HepG2 (cell line): ENCODE results near the gene CHRNG. TPM values are rescaled to one million over a fixed set of nuclear protein-coding genes. Genes with fewer than 3 reads are reported as not detected.
A peak's percentile ranks its signal among the peaks of the same experiment; 100 is the strongest.

Source experiments
- AGO1 ChIP-seq: fragments of 200-400 bp; formaldehyde crosslinking; IDR thresholded peaks from 2 replicates; pipeline ENCODE4 v1.6.1; 2017; ENCODE audit warnings: mild to moderate bottlenecking, low read depth, low read length, moderate library complexity; ENCODE audit not compliant: poor library complexity, severe bottlenecking
- AHDC1 ChIP-seq: sonication (generic); formaldehyde crosslinking; IDR thresholded peaks from 2 replicates; pipeline ENCODE4 v1.5.1; 2020; ENCODE audit warnings: mild to moderate bottlenecking, missing genetic modification reagents, borderline replicate concordance
- ELF3 ChIP-seq: IDR thresholded peaks from 2 replicates; pipeline ENCODE4 v1.6.1; 2016; ENCODE audit warnings: missing genetic modification reagents, missing compliant biosample characterization
- ISX ChIP-seq: sonication (generic); formaldehyde crosslinking; conservative IDR thresholded peaks from 2 replicates; pipeline ENCODE4 v1.5.0; 2020; ENCODE audit warnings: missing genetic modification reagents
- JUND ChIP-seq: sonication (generic); formaldehyde crosslinking; IDR thresholded peaks from 2 replicates; pipeline ENCODE4 v1.8.0; 2022; ENCODE audit warnings: mild to moderate bottlenecking, missing genetic modification reagents
- KAT8 ChIP-seq: IDR thresholded peaks from 2 replicates; pipeline ENCODE4 v1.6.1; 2016; ENCODE audit warnings: missing genetic modification reagents, missing compliant biosample characterization
- SETDB1 ChIP-seq: sonication (generic); formaldehyde crosslinking; IDR thresholded peaks from 2 replicates; pipeline ENCODE4 v1.5.1; 2020; ENCODE audit warnings: missing genetic modification reagents, mild to moderate bottlenecking, borderline replicate concordance
- SP1 ChIP-seq, 2 experiments: fragments of 450-650 bp in 1 of 2; sonication (generic) in 1 of 2; formaldehyde crosslinking in 1 of 2; IDR thresholded peaks; 2 replicates each; pipeline versions ENCODE4 v1.4.0 to v1.6.1; 2016 to 2020; ENCODE audit warnings: missing genetic modification reagents in 1 of 2
- TFAP4 ChIP-seq: sonication (generic); IDR thresholded peaks from 2 replicates; pipeline ENCODE4 v1.6.1; 2016; ENCODE audit warnings: low read depth, borderline replicate concordance
- TRIM22 ChIP-seq: fragments of 450-650 bp; IDR thresholded peaks from 2 replicates; pipeline ENCODE4 v1.6.1; 2017
- ZMAT5 ChIP-seq: sonication (generic); formaldehyde crosslinking; IDR thresholded peaks from 2 replicates; pipeline ENCODE4 v1.5.0; 2020; ENCODE audit warnings: mild to moderate bottlenecking, low read depth, missing genetic modification reagents, borderline replicate concordance
- ZNF24 ChIP-seq: fragments of 450-650 bp; IDR thresholded peaks from 2 replicates; pipeline ENCODE4 v1.6.1; 2017; ENCODE audit warnings: antibody characterized with exemption, mild to moderate bottlenecking
- ZNF280D ChIP-seq: sonication (generic); formaldehyde crosslinking; IDR thresholded peaks from 2 replicates; pipeline ENCODE4 v1.5.1; 2020; ENCODE audit warnings: mild to moderate bottlenecking, missing genetic modification reagents
- ZNF296 ChIP-seq: sonication (generic); formaldehyde crosslinking; conservative IDR thresholded peaks from 2 replicates; pipeline ENCODE4 v1.5.0; 2020; ENCODE audit warnings: mild to moderate bottlenecking, missing genetic modification reagents
- ZNF615 ChIP-seq: sonication (generic); formaldehyde crosslinking; IDR thresholded peaks from 2 replicates; pipeline ENCODE4 v1.5.0; 2020; ENCODE audit warnings: mild to moderate bottlenecking, missing genetic modification reagents, borderline replicate concordance
- ZNF652 ChIP-seq: IDR thresholded peaks from 2 replicates; pipeline ENCODE4 v1.6.1; 2016; ENCODE audit warnings: low read depth, borderline replicate concordance
- polyA plus RNA-seq, 8 experiments: library from polyadenylated mRNA; depleted of rRNA in 3 of 8; stranded (reverse) in 7 of 8; unstranded in 1 of 8; fragments of >200 nt; fragmentation: Illumina TruSeq in 4 of 8; extraction: Trizol in 4 of 8; gene quantifications; 2 replicates each; pipeline versions ENCODE4 v1.2.1 to v1.2.3, GENCODE V29; 2011 to 2016; ENCODE audit warnings: low read depth in 4 of 8, missing spikeins in 1 of 8, mixed read lengths in 1 of 8; ENCODE audit not compliant: insufficient read depth in 1 of 8
- total RNA-seq, 5 experiments: library from RNA; depleted of rRNA; stranded (reverse); fragments of >200 nt; fragmentation: Illumina TruSeq; extraction: Trizol; gene quantifications; 2 replicates each; pipeline ENCODE4 v1.2.3, GENCODE V29; 2016; ENCODE audit warnings: low read depth in 1 of 5

Gene CHRNG
- total and polyA plus RNA-seq, 2 of the 13 experiments (the other 11 are each of a cell fraction or from before 2014, with no cell fraction given), result not detected

GRCh38 chr2:232550354-232551249 is 11.1 kb downstream of the CHRNG start, which contains the start of the genes EIF4E2 and TIGD1 (continued):
- TF ChIP-seq ZNF24, result peak; percentile 64; the same call in 1 of the 2 replicates
- TF ChIP-seq ZNF652 (CRISPR knock-in tag), result no peak
- TF ChIP-seq SP1 (IDR thresholded peaks at IDR 0.05), result no peak
- TF ChIP-seq SP1 (CRISPR knock-in tag; IDR thresholded peaks at IDR 0.05), result peak; percentile 83
- TF ChIP-seq TFAP4, result peak; percentile 13; the same call in 1 of the 2 replicates
- peak; percentile 97 for TF ChIP-seq ISX
- peak; percentile 96 for TF ChIP-seq SETDB1 (CRISPR knock-in tag)
- TF ChIP-seq AHDC1 (CRISPR knock-in tag), result no peak; the same call in none of the 2 replicates
- peak; percentile 90; the same call in 1 of the 2 replicates for TF ChIP-seq ZNF280D (CRISPR knock-in tag)
- peak; percentile 38; the same call in 1 of the 2 replicates for TF ChIP-seq ZNF296 (CRISPR knock-in tag)
- peak; percentile 69; the same call in 1 of the 2 replicates for TF ChIP-seq JUND (CRISPR knock-in tag)
- peak; percentile 86 for TF ChIP-seq AGO1
- peak; percentile 99 for TF ChIP-seq KAT8 (CRISPR knock-in tag)
- peak; percentile 41 for TF ChIP-seq ZNF615 (CRISPR knock-in tag)
- peak; percentile 97 for TF ChIP-seq ELF3 (CRISPR knock-in tag)
- no peak for TF ChIP-seq ZMAT5 (CRISPR knock-in tag)
- no peak for TF ChIP-seq TRIM22
